ENCODE results near the gene ELF4. TPM values are rescaled to one million over a fixed set of nuclear protein-coding genes. Genes with fewer than 3 reads are reported as not detected.

Gene ELF4
- total RNA-seq, 2 donors from 2014 or later = 2.8 to 3.8 TPM

DNA sequence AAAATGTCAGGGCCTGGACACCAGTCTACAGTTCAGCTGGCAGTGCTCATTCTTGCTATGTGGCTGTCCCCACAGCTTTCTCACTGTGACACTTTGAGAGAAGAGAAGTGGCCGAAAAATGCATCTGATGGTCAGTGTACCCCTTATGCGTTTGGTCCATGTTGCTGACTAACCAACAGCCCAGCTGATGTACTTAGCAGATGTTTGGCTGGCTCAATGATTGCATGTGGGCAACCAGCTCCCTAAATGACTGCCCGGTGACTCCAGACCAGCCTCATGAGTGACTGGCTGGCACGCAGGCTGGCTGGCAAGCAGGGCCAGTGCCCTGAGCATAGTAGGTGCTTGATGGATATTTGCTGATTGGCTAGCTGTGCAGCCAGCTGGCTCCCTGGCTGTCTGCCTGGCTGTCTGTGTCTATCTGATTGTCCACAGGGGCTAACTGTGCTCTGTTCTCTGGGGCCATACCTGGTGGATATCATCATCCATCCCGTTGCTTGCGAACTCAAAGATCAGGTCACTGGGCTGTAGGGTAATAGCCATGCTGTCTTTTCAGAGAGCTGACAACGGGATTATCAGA is 29.4 kb downstream of the ELF4 start:
- H3K4me1 ChIP-seq (ENCODE audit: control insufficient read depth, insufficient read depth, low read length) = no peaks in the 10 kb centered on the region
- DNase-seq = no peak
- H3K27ac Mint-ChIP-seq = no peak overlapping the region
- no peaks in the 10 kb centered on the region for H3K27me3 ChIP-seq (ENCODE audit: control insufficient read depth, insufficient read depth, low read length, poor library complexity, severe bottlenecking)
- TF ChIP-seq, protein P1, sequence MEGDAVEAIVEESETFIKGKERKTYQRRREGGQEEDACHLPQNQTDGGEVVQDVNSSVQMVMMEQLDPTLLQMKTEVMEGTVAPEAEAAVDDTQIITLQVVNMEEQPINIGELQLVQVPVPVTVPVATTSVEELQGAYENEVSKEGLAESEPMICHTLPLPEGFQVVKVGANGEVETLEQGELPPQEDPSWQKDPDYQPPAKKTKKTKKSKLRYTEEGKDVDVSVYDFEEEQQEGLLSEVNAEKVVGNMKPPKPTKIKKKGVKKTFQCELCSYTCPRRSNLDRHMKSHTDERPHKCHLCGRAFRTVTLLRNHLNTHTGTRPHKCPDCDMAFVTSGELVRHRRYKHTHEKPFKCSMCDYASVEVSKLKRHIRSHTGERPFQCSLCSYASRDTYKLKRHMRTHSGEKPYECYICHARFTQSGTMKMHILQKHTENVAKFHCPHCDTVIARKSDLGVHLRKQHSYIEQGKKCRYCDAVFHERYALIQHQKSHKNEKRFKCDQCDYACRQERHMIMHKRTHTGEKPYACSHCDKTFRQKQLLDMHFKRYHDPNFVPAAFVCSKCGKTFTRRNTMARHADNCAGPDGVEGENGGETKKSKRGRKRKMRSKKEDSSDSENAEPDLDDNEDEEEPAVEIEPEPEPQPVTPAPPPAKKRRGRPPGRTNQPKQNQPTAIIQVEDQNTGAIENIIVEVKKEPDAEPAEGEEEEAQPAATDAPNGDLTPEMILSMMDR (conservative IDR thresholded peaks at IDR 0.05) = no peak
- no peak overlapping the region for H3K9ac ChIP-seq (ENCODE audit: extremely low read depth, low read length, poor library complexity, severe bottlenecking)
- peaks cover 6% of the 10 kb centered on the region for H3K27me3 Mint-ChIP-seq (ENCODE audit: insufficient read depth)
- WGBS, 2 experiments (ENCODE audit: insufficient coverage in 1 of 2, insufficient read length in 1 of 2) = 90% methylated on average over 7 of the region's 7 CpGs; no CpG with 5 or more reads in 1 of the 2 experiments
- no peaks in the 10 kb centered on the region for H3K9me3 ChIP-seq (ENCODE audit: control insufficient read depth, low read length)
- no peaks in the 10 kb centered on the region for H3K36me3 Mint-ChIP-seq (ENCODE audit: low read depth)
- H3K27ac ChIP-seq (ENCODE audit: low read depth, low read length) = no peak overlapping the region
- H3K4me1 Mint-ChIP-seq = peaks cover 10% of the 10 kb centered on the region
- no peak overlapping the region for H3K4me3 ChIP-seq (ENCODE audit: low read length)
- no peak overlapping the region for H3K4me3 Mint-ChIP-seq
- peaks cover 42% of the 10 kb centered on the region for H3K9me3 Mint-ChIP-seq
- no peaks in the 10 kb centered on the region for H3K36me3 ChIP-seq (ENCODE audit: control insufficient read depth, insufficient read depth, low read length)

DNA sequence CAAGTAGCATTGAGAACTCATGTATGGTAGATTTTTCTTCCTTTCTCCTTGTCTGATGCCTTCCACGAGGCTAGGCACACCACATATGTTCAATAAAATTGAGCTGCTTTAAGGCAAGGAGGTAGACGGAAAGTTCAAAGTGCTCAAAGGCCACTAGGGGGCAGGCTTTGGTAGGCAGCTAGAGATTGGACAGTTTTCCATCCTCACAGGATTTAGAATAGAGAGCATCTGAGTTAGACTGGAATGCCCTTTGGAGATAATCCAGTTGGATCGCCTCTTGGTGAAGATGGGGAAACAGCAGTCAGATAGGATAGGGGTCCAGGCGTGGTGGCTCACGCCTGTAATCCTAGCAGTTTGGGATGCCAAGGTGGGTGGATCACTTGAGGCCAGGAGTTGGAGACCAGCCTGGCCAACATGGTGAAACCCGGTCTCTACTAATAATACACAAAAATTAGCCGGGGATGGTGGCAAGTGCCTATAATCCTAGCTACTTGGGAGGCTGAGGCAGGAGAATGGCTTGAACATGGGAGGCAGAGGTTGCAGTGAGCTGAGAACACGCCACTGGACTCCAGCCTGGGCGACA is 30.4 kb downstream of the ELF4 start:
- Mint-ChIP-seq H3K9me3 (peaks cover 44% of the 10 kb centered on the region), H3K4me3 (no peak overlapping the region), H3K27ac (no peak overlapping the region), H3K36me3 (ENCODE audit: low read depth) (no peaks in the 10 kb centered on the region), H3K27me3 (ENCODE audit: insufficient read depth) (peaks cover 6% of the 10 kb centered on the region), H3K4me1 (peaks cover 8% of the 10 kb centered on the region)
- peak; percentile 78 for DNase-seq
- Histone ChIP-seq H3K9me3 (ENCODE audit: control insufficient read depth, low read length) (no peaks in the 10 kb centered on the region), H3K36me3 (ENCODE audit: control insufficient read depth, insufficient read depth, low read length) (no peaks in the 10 kb centered on the region), H3K27me3 (ENCODE audit: control insufficient read depth, insufficient read depth, low read length, poor library complexity, severe bottlenecking) (no peaks in the 10 kb centered on the region), H3K9ac (ENCODE audit: extremely low read depth, low read length, poor library complexity, severe bottlenecking) (no peak overlapping the region), H3K27ac (ENCODE audit: low read depth, low read length) (no peak overlapping the region), H3K4me3 (ENCODE audit: low read length) (no peak overlapping the region), H3K4me1 (ENCODE audit: control insufficient read depth, insufficient read depth, low read length) (no peaks in the 10 kb centered on the region)
- TF ChIP-seq, protein P1 (conservative IDR thresholded peaks at IDR 0.05) = peak; percentile 82
- WGBS, 2 experiments (ENCODE audit: insufficient coverage in 1 of 2, insufficient read length in 1 of 2) = 56 to 92% methylated on average over 2 to 9 of the region's 9 CpGs

DNA sequence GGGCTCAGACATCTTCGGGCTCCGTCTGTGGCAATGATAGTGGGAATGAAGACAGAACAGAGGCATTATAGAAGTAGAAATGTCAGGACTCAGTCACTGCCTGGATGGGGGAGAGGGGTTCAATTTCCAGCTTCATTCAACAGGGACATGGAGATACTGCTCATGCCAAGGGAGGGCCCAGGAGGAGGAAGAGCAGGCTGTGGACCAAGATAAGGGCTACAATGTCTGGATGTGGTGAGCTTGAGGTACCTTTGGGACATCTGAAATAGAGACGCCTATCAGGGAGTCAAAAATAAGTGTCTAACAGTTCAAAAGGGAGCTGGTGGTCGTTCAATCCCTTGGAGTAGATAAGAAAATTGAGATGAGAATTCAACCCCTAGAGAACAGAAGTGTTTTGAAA is 34.5 kb downstream of the ELF4 start:
- H3K36me3 ChIP-seq (ENCODE audit: control insufficient read depth, insufficient read depth, low read length) = no peaks in the 10 kb centered on the region
- no peak overlapping the region for H3K9ac ChIP-seq (ENCODE audit: extremely low read depth, low read length, poor library complexity, severe bottlenecking)
- H3K4me3 ChIP-seq (ENCODE audit: low read length) = no peak overlapping the region
- Mint-ChIP-seq H3K4me3 (no peak overlapping the region), H3K4me1 (no peaks in the 10 kb centered on the region), H3K36me3 (ENCODE audit: low read depth) (no peaks in the 10 kb centered on the region), H3K27ac (no peak overlapping the region), H3K27me3 (ENCODE audit: insufficient read depth) (peaks cover 2% of the 10 kb centered on the region), H3K9me3 (peaks cover 49% of the 10 kb centered on the region)
- no peak overlapping the region for H3K27ac ChIP-seq (ENCODE audit: low read depth, low read length)
- H3K9me3 ChIP-seq (ENCODE audit: control insufficient read depth, low read length) = no peaks in the 10 kb centered on the region
- WGBS, 2 experiments (ENCODE audit: insufficient coverage in 1 of 2, insufficient read length in 1 of 2) = 88 to 100% methylated on average over 3 to 4 of the region's 4 CpGs
- no peaks in the 10 kb centered on the region for H3K4me1 ChIP-seq (ENCODE audit: control insufficient read depth, insufficient read depth, low read length)
- TF ChIP-seq, protein P1 (conservative IDR thresholded peaks at IDR 0.05) = no peak
- DNase-seq = no peak
- H3K27me3 ChIP-seq (ENCODE audit: control insufficient read depth, insufficient read depth, low read length, poor library complexity, severe bottlenecking) = no peaks in the 10 kb centered on the region

Data from endodermal cell (in vitro differentiated cells).